Measurements from ENCODE around the gene GLTP. TPM values are rescaled to one million over a fixed set of nuclear protein-coding genes. Genes with fewer than 3 reads are reported as not detected.

The GLTP gene
- total RNA-seq, 4 donors from 2014 or later, result 18.3 to 34.0 (median 22.4) TPM

DNA sequence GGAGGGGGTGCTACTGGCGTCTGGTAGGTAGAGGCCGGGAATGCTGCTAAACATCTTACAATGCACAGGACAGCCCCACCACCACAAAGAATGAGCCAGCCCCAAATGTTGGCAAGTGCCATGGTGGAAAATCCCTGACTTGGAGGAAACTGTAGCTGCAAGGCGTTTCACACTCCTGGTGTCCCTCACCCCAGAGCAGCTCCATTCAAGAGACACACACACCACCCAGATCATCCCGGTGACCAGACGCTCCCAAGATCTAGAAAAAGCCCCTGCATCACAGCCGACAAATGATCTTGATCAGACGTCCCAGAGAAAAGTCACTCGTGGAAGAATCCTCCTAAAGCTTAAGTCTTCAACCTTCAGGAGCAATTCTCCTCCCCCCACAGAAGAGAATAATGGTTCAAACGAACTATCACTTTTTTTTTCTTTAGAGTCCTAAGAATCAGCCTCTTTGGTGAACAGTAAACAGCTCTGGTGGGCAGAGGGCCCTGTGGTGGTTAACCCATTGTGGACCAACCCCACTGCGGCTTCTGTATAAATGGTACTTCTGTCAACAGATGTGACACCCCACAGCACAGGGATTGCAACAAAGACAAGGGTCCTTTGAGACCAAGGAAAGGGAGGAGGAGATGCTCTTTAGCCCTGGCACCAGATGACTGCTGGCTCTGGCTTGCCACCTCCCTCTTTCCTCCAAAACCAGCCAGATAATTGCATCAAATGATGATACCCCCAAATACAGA is 2.7 kb downstream of the GLTP start:
- no peak for TF ChIP-seq POLR2A (IDR thresholded peaks at IDR 0.05)
- TF ChIP-seq, protein P1, sequence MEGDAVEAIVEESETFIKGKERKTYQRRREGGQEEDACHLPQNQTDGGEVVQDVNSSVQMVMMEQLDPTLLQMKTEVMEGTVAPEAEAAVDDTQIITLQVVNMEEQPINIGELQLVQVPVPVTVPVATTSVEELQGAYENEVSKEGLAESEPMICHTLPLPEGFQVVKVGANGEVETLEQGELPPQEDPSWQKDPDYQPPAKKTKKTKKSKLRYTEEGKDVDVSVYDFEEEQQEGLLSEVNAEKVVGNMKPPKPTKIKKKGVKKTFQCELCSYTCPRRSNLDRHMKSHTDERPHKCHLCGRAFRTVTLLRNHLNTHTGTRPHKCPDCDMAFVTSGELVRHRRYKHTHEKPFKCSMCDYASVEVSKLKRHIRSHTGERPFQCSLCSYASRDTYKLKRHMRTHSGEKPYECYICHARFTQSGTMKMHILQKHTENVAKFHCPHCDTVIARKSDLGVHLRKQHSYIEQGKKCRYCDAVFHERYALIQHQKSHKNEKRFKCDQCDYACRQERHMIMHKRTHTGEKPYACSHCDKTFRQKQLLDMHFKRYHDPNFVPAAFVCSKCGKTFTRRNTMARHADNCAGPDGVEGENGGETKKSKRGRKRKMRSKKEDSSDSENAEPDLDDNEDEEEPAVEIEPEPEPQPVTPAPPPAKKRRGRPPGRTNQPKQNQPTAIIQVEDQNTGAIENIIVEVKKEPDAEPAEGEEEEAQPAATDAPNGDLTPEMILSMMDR (IDR thresholded peaks at IDR 0.05 in 4 of 5, conservative IDR thresholded peaks at IDR 0.05 in 1 of 5), result no peak
- DNase-seq (no peak), ATAC-seq (no peak)
- intact Hi-C loops (cut with DNase I; ENCODE audit: low total_unique reads), result loop anchor here (5.0 kb wide), 1 partner anchor 450 kb away; no protein-coding TSS in a partner anchor
- Histone ChIP-seq H3K4me3 (no peak overlapping the region), H3K4me1 (peaks cover 17 to 20% of the 10 kb centered on the region in 2 donors), H3K36me3 (no peaks in the 10 kb centered on the region), H3K27me3 (no peaks in the 10 kb centered on the region), H3K9me3 (no peaks in the 10 kb centered on the region), H3K27ac (no peak overlapping the region)
- in situ Hi-C loops (cut with MboI; ENCODE audit: low sequenced_read_pairs in 4 of 4), result loop anchor here (5.0 to 10.0 kb wide), 3 partner anchors 70 to 75 kb away; no protein-coding TSS in a partner anchor

DNA sequence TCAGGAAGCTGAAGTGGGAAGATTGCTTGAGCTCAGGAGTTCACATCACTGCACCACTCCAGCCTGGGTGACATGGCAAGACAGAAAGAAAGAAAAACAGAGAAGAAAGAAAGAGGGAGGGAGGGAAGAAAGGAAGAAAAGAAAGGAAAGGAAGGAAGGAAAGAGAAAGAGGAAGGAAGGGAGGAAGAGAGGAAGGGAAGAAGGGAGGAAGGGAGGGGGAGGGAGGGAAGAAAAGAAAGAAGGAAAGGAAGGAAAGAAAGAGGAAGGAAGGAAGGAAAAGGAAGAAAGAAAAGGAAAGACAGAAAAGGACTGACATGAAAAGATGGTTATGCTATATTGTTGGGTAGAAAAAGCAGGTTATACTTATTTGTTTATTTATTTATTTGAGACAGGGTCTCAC is 3.9 kb downstream of the GLTP start:
- Histone ChIP-seq H3K9me3 (no peaks in the 10 kb centered on the region), H3K27ac (no peak overlapping the region), H3K36me3 (no peaks in the 10 kb centered on the region), H3K27me3 (no peaks in the 10 kb centered on the region), H3K4me3 (no peak overlapping the region), H3K4me1 (peaks cover 17 to 20% of the 10 kb centered on the region in 2 donors)
- ATAC-seq (no peak), DNase-seq (no peak)
- in situ Hi-C loops (cut with MboI; ENCODE audit: low sequenced_read_pairs in 4 of 4), result loop anchor here (5.0 to 10.0 kb wide), 3 partner anchors 69 to 74 kb away; no protein-coding TSS in a partner anchor
- TF ChIP-seq, protein P1 (IDR thresholded peaks at IDR 0.05 in 4 of 5, conservative IDR thresholded peaks at IDR 0.05 in 1 of 5), result no peak
- intact Hi-C loops (cut with DNase I; ENCODE audit: low total_unique reads), result loop anchor here (5.0 kb wide), 1 partner anchor 449 kb away; no protein-coding TSS in a partner anchor

DNA sequence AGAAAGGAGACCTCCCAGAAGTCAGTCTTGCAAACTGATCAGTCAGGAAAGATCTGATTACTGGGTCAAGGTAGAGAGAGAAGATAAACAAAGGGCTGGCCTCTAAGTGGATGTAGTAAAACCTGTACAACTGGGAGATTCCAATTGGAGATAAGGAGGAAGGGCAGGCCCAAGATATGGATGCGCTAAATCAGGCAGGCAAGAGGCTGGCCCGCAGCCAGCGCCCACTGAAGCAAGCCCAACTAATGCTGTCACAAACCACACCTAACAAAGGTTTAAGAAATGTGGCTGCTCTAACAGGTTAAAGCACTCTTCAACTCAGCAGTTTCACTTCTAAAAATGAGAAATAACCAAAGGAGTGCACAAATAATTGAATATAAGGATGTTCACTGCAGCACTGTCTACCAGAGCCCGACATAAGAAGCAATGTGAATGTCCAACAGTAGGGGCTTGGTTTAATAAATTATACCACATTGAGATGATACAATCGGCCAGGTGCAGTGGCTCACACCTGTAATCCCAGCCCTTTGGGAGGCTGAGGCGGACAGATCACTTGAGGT is 4.7 kb downstream of the GLTP start:
- in situ Hi-C loops (cut with MboI; ENCODE audit: low sequenced_read_pairs in 4 of 4), result loop anchor here (5.0 to 10.0 kb wide), 3 partner anchors 68 to 73 kb away; no protein-coding TSS in a partner anchor
- H3K4me1 ChIP-seq, result peaks cover 15 to 17% of the 10 kb centered on the region in 2 donors

DNA sequence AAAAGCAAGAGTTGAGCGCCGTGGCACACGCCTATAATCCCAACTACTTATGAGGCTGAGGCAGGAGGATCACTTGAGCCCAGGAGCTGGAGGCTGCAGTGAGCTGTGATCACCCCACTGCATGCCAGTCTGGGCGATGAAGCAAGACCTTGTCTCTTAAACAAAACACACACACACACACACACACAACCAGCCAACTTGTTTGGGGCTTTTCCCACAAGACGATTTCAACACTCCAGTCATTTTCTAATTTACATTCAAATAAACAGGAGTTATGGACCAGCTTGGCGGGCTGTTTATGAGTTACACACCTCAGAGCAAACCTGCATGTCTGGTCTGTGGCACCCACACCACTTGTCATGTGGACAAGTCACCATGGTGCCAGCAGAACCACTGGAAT is 6.7 kb downstream of the GLTP start:
- Histone ChIP-seq H3K9me3 (no peaks in the 10 kb centered on the region), H3K27ac (no peak overlapping the region), H3K36me3 (no peaks in the 10 kb centered on the region), H3K4me3 (no peak overlapping the region), H3K4me1 (peaks cover 3 to 6% of the 10 kb centered on the region in 2 donors), H3K27me3 (no peaks in the 10 kb centered on the region)
- ATAC-seq, result no peak
- TF ChIP-seq, protein P1 (IDR thresholded peaks at IDR 0.05 in 4 of 5, conservative IDR thresholded peaks at IDR 0.05 in 1 of 5), result no peak
- TF ChIP-seq POLR2A (IDR thresholded peaks at IDR 0.05), result no peak
- no peak for DNase-seq
- intact Hi-C loops (cut with DNase I; ENCODE audit: low total_unique reads) (no loop called here), in situ Hi-C loops (cut with MboI; ENCODE audit: low sequenced_read_pairs in 4 of 4) (loop anchor here in 1 of 4 donors (10.0 kb wide), 1 partner anchor 69 kb away; no protein-coding TSS in a partner anchor)

More for the DNA sequence above, 4.7 kb downstream of the GLTP start:
- Histone ChIP-seq H3K9me3 (no peaks in the 10 kb centered on the region), H3K27me3 (no peaks in the 10 kb centered on the region), H3K4me3 (no peak overlapping the region), H3K36me3 (no peaks in the 10 kb centered on the region), H3K27ac (no peak overlapping the region)
- DNase-seq, result no peak
- ATAC-seq, result no peak
- intact Hi-C loops (cut with DNase I; ENCODE audit: low total_unique reads), result loop anchor here (5.0 kb wide), 1 partner anchor 448 kb away; no protein-coding TSS in a partner anchor
- no peak for TF ChIP-seq POLR2A (IDR thresholded peaks at IDR 0.05)
- TF ChIP-seq, protein P1 (IDR thresholded peaks at IDR 0.05 in 4 of 5, conservative IDR thresholded peaks at IDR 0.05 in 1 of 5), result no peak
